Karpas-422 (cell line): ENCODE data around the gene HES5. TPM values are rescaled to one million over a fixed set of nuclear protein-coding genes. Genes with fewer than 3 reads are reported as not detected.

ENCODE experiments used
- DNase-seq: peaks from one replicate; pipeline ENCODE4 v3.0.0-alpha.2; 2015
- H2AFZ ChIP-seq: fragments of 200-600 bp; sonication (generic); 2 replicates; pipeline ENCODE4 v1.6.1; 2014; ENCODE audit warnings: antibody characterized with exemption, low read length, mixed read lengths
- H3K27ac ChIP-seq: fragments of 200-600 bp; sonication (generic); 2 replicates; pipeline ENCODE4 v1.5.1; 2014; ENCODE audit warnings: mild to moderate bottlenecking, low read length, moderate library complexity
- H3K27me3 ChIP-seq: fragments of 200-600 bp; sonication (generic); 2 replicates; pipeline ENCODE4 v1.6.1; 2014; ENCODE audit warnings: low read length, mixed read lengths
- H3K36me3 ChIP-seq: fragments of 200-600 bp; sonication (generic); 2 replicates; pipeline ENCODE4 v1.6.1; 2014; ENCODE audit warnings: low read length, mixed read lengths; ENCODE audit not compliant: insufficient read depth
- H3K4me1 ChIP-seq: fragments of 200-600 bp; sonication (generic); 2 replicates; pipeline ENCODE4 v1.6.1; 2014; ENCODE audit warnings: mild to moderate bottlenecking, low read length, mixed read lengths
- H3K4me2 ChIP-seq: fragments of 200-600 bp; sonication (generic); 2 replicates; pipeline ENCODE4 v1.6.1; 2014; ENCODE audit warnings: low read length, low read depth, mild to moderate bottlenecking; ENCODE audit not compliant: poor library complexity, severe bottlenecking
- H3K4me3 ChIP-seq: fragments of 200-600 bp; sonication (generic); 2 replicates; pipeline ENCODE4 v1.5.1; 2014; ENCODE audit warnings: mild to moderate bottlenecking, antibody characterized with exemption, low read length, mixed read lengths
- H3K79me2 ChIP-seq: fragments of 200-600 bp; sonication (generic); 2 replicates; pipeline ENCODE4 v1.6.1; 2014; ENCODE audit warnings: mild to moderate bottlenecking, low read length, mixed read lengths
- H3K9ac ChIP-seq: fragments of 200-600 bp; sonication (generic); 2 replicates; pipeline ENCODE4 v1.6.0; 2014; ENCODE audit warnings: low read length
- H3K9me2 ChIP-seq: fragments of 200-600 bp; sonication (generic), shearing (Covaris generic); replicated peaks from 2 replicates; pipeline ENCODE4 v1.6.0; 2014; ENCODE audit warnings: mild to moderate bottlenecking, low read length, moderate library complexity; ENCODE audit not compliant: insufficient read depth
- H3K9me3 ChIP-seq: fragments of 300-700, 200-600 bp; sonication (generic); 2 replicates; pipeline ENCODE4 v1.6.1; 2014; ENCODE audit warnings: low read length, mixed read lengths
- H4K20me1 ChIP-seq: fragments of 200-600 bp; sonication (generic); 2 replicates; pipeline ENCODE4 v1.6.1; 2014; ENCODE audit warnings: mild to moderate bottlenecking, antibody characterized with exemption, low read length, low read depth; ENCODE audit not compliant: insufficient read depth
- total RNA-seq: library from RNA; depleted of rRNA; stranded (reverse); fragments of >200 nt; shearing (Covaris generic); gene quantifications from 2 replicates; pipeline ENCODE4 v1.2.3, GENCODE V29; 2014; ENCODE audit warnings: low replicate concordance

The HES5 gene
- total RNA-seq, 1 experiment from 2014 or later, result not detected

DNA sequence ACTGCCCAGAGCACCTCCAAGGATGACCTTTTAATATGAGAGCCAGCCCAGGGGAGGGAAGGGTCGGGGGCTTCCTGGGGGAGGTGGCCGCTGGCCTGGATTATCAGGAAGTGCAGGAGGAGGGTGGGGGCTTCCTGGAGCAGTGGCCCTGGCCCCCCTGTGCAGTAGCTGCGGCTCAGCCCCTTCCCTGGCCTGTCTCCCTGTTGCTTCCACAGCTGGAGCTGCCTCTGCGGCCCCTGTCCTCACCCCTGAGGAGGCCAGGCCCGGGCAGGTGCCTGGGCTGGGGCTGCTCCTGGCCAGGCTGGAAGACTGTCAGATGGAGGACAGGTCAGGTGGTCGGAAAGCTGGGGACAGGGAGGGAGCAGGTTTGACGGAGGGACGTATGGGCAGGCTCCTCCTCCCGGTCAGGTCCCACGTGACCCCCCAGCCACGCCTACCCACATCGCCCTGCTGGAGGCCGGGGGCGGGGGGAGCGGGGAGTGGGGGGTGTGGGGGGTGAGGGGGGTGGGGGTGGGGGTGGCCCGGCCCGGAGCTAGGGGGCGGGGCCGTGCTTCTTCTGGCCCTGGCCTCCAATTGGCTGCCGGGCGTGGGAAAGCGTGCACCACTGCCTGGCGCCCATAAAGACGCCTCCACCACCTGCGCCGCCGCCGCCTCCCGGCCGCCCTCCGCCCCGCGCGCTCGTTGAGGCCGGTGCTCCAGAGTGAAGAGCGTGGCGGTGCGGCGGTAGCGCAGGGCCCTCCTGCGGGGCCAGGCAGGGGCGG is 15.9 kb upstream of the HES5 start:
- Histone ChIP-seq H3K9me3 (no peaks in the 10 kb centered on the region), H3K4me1 (peaks cover 38% of the 10 kb centered on the region), H3K9me2 (no peaks in the 10 kb centered on the region), H2AFZ (peak overlapping the region; percentile 71; the same call in 1 of the 2 replicates), H3K9ac (peak overlapping the region; percentile 79), H3K36me3 (no peaks in the 10 kb centered on the region), H3K27ac (peak overlapping the region; percentile 57), H3K4me3 (peak overlapping the region; percentile 75), H4K20me1 (no peaks in the 10 kb centered on the region), H3K4me2 (peak overlapping the region; percentile 94), H3K27me3 (no peaks in the 10 kb centered on the region), H3K79me2 (no peaks in the 10 kb centered on the region)
- DNase-seq, result peak; percentile 95

DNA sequence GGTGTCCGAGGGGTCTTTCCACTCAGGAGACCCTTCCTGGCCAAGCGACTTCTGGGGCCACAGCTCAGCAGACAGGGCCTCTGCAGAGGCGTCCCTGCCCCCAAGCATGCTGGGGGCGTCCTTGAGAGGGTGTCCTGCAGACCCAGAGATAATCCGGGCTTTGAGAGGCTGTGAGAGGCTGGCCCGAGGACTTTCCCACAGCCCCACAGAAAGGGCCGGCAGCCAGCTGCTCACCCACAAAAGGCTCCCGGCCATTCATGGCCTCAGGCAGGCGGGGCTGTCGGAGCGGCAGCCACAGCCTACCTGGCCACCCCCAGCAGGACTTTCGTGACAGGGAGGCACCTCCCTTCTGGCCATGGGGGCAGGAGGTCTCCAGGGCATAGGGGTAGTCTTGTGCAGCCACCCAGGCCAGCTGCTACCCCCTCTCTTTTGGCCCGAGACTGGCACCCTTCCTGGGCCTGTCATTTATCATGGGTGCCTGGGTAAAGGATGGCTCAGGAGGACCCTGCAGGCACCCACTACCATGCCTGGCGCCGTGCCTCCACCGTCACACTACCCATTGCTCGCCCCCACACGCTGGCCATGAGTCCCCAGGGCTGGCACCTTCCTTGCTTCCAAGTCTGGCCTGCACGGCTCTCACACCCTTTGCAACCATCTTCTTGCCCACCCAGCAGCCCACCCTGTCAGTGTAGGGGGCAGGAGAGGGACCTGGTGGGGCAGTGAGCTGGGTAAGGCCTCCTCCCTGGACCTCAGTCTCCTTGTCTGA is 15.0 kb upstream of the HES5 start:
- no peaks in the 10 kb centered on the region for H3K36me3 ChIP-seq
- no peak overlapping the region for H3K4me3 ChIP-seq
- no peak overlapping the region for H3K4me2 ChIP-seq
- H2AFZ ChIP-seq, result no peak overlapping the region
- H3K9me3 ChIP-seq, result no peaks in the 10 kb centered on the region
- no peaks in the 10 kb centered on the region for H3K79me2 ChIP-seq
- H3K27me3 ChIP-seq, result no peaks in the 10 kb centered on the region
- no peaks in the 10 kb centered on the region for H3K9me2 ChIP-seq
- no peak overlapping the region for H3K9ac ChIP-seq
- peaks cover 38% of the 10 kb centered on the region for H3K4me1 ChIP-seq
- no peaks in the 10 kb centered on the region for H4K20me1 ChIP-seq
- DNase-seq, result no peak
- H3K27ac ChIP-seq, result no peak overlapping the region

DNA sequence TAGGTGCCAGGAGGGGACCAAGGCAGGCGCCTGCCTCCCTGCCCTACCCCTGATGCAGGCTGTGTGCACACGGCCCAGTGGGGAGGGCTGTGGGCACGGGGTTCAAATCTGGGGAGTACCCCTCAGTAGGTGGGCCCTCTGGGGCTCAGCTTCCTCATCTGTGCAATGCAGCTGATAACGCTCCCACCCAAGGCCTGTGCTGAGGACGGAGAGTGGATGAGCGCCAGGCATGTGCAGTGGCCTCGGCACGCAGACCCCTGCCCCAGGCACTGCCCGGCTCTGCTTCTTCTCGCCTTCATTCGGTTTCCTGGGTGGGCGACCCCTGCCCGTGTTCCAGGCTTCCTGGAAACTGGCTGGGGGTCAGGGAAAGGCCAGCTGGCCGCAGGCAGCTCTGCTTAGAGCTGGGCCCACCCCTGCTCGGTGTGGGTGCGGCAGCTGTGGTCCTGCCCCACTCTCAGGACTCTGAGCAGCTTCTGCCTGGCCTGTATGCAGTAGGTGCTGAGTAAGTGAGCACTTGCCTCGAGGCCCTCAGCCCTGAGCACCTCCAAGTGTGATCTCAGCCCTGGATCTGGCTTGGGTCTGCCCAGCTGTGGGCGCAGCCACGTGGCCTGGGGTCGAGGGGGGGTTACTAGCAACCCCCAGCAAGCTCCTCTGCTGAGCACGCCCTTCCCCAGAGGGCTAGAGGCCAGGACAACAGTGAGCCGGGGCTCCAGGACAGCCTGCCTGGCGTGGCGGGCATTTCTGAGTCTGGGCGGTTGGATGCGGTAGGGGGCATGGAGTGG is 14.2 kb upstream of the HES5 start:
- H3K9me3 ChIP-seq, result no peaks in the 10 kb centered on the region
- no peaks in the 10 kb centered on the region for H3K27me3 ChIP-seq
- no peak overlapping the region for H2AFZ ChIP-seq
- no peaks in the 10 kb centered on the region for H3K36me3 ChIP-seq
- no peaks in the 10 kb centered on the region for H3K9me2 ChIP-seq
- H3K4me3 ChIP-seq, result no peak overlapping the region
- peaks cover 36% of the 10 kb centered on the region for H3K4me1 ChIP-seq
- no peak overlapping the region for H3K27ac ChIP-seq
- DNase-seq, result no peak
- no peak overlapping the region for H3K9ac ChIP-seq
- no peaks in the 10 kb centered on the region for H4K20me1 ChIP-seq
- H3K79me2 ChIP-seq, result no peaks in the 10 kb centered on the region
- H3K4me2 ChIP-seq, result no peak overlapping the region

DNA sequence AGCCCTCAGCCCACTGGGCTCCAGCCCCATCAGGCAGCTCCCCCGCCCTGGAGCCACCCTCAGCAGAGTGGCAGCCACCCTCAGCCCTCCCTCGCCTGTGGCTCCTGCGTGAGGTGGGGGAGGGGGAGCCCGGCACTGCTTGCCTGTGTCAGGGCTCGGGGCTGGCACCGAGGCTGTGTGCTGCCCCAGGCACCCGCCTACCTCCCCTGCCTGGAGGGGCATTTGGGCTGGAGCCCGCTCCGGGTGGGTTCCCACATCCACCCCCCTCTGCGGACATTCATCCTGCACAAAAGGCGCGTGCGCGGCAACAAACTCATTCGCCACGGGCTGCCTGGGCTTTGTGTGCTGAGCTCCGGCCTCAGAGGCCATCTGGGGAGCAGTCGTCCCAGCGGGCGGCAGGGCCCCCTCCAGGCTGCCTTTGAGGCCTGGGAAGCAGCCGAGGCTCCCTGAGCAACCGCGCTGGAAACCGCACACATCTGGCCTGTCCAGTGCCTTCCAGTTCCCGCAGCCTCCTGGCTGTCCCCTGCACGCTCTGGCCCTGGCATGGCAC is 13.6 kb upstream of the HES5 start:
- H3K9ac ChIP-seq, result no peak overlapping the region

DNA sequence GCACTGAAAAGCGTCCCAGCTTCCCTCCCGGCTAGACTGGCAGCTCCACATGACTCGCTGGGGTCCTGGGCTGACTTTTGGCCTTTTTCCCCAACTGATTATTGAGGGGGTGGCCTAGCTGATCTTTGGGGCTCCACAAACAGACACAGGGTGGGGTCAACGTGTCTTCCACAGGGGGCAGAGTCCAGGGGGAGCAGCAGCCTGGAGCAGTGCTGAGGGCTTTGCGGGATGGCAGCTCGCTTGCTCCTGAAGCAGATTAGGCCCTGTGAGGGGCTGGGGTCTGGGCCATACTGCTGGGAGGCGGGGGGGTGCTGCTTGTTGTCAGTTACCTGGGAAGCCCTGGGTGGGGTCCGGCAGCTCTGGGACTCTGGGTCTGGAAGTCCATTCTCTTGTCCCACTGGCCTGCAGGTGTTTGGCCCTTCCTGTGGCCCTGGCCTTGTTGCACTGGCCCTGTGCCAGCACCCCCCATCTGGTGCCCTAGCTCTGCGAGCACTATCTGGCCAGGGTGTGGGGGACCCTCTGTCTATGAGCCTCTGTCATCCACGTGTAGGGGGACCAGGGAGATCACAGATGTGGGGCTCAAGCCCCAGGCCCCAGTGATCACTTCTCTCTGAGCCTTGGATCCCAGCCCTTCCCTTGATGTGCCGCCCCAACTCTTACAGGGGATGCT is 12.3 kb upstream of the HES5 start:
- no peaks in the 10 kb centered on the region for H3K9me2 ChIP-seq
- H3K9ac ChIP-seq, result no peak overlapping the region
- H3K27me3 ChIP-seq, result no peaks in the 10 kb centered on the region
- H3K4me3 ChIP-seq, result no peak overlapping the region
- no peaks in the 10 kb centered on the region for H3K9me3 ChIP-seq
- H2AFZ ChIP-seq, result no peak overlapping the region
- no peaks in the 10 kb centered on the region for H4K20me1 ChIP-seq
- no peak overlapping the region for H3K4me2 ChIP-seq
- no peak overlapping the region for H3K27ac ChIP-seq
- no peaks in the 10 kb centered on the region for H3K79me2 ChIP-seq
- peaks cover 17% of the 10 kb centered on the region for H3K4me1 ChIP-seq
- no peak for DNase-seq
- no peaks in the 10 kb centered on the region for H3K36me3 ChIP-seq

More for the DNA sequence above, 13.6 kb upstream of the HES5 start:
- H3K79me2 ChIP-seq, result no peaks in the 10 kb centered on the region
- no peak overlapping the region for H3K4me2 ChIP-seq
- no peaks in the 10 kb centered on the region for H3K27me3 ChIP-seq
- H4K20me1 ChIP-seq, result no peaks in the 10 kb centered on the region
- no peak for DNase-seq
- H3K4me1 ChIP-seq, result peaks cover 29% of the 10 kb centered on the region
- H2AFZ ChIP-seq, result no peak overlapping the region
- no peak overlapping the region for H3K27ac ChIP-seq
- H3K9me2 ChIP-seq, result no peaks in the 10 kb centered on the region
- H3K4me3 ChIP-seq, result no peak overlapping the region
- H3K36me3 ChIP-seq, result no peaks in the 10 kb centered on the region
- no peaks in the 10 kb centered on the region for H3K9me3 ChIP-seq

DNA sequence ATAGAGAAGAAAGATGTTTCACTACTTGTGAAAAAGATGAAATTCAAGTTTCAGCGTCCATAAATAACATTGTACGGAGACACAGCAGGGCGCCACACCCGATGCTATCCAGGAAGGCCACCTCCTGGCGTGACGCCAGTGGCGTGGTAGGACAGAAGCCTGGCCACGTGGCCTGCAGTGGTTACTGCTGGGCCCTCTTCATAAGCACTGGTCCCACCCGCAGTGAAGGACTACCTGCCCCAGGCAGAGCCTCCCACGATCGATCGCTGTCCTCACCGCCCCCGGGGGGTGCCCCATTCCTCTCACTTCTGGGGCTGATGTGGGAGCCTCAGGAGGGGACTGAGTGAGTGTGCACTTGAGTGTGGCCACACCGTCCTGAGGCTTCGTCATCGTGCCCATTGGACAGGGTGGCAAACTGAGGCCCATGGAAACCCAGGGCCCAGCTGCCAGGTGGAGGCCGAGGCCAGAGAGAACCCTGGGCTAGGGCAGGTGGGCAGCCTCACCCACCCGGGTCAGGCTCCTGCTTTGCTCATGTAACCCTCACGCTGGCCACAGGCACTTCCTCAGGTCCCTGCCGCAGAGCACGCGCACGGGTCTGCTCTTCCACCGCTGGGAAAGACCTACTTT is 11.7 kb upstream of the HES5 start:
- H3K4me2 ChIP-seq, result no peak overlapping the region

DNA sequence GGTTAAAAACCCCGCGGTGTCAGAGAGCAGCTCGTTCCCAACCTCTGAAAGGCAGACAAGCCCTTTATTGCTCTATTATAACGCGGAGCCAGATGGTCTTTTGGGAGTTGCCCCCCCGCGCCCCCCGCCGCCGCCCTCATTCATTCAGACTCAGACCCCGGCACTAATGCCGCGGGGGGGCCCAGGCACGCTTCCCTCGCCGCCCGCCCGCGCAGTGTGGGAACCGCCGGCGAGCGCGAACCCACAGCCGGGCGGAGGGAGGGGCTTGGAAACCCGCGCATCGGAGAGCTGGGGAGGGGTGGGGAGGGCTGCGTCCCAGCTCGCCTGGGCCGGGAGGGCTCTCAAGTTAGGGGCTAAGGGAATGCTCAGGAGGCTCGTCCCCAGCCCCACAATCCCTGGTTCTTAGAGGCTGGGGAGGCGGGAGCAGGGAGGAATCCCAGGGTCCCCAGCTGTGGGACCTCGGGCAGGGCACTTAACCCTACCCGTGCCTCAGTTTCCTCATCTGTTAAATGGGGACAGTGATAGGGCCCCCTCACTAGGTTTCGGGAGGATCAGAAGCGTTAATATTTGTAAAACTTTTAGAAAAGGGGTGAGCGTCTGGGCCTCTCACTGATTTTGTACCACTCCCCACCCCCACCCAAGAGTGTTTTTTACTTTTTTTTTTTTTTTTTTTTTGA is 10.9 kb upstream of the HES5 start:
- Histone ChIP-seq H2AFZ (no peak overlapping the region), H3K4me2 (no peak overlapping the region), H3K27me3 (no peaks in the 10 kb centered on the region), H3K4me3 (no peak overlapping the region), H3K9me2 (no peaks in the 10 kb centered on the region), H3K27ac (no peak overlapping the region), H3K36me3 (no peaks in the 10 kb centered on the region), H3K9me3 (no peaks in the 10 kb centered on the region), H3K9ac (no peak overlapping the region), H3K79me2 (no peaks in the 10 kb centered on the region), H4K20me1 (no peaks in the 10 kb centered on the region), H3K4me1 (peaks cover 5% of the 10 kb centered on the region)
- DNase-seq, result no peak

More for the DNA sequence above, 11.7 kb upstream of the HES5 start:
- peaks cover 11% of the 10 kb centered on the region for H3K4me1 ChIP-seq
- H3K27me3 ChIP-seq, result no peaks in the 10 kb centered on the region
- H3K9me3 ChIP-seq, result no peaks in the 10 kb centered on the region
- no peak overlapping the region for H3K4me3 ChIP-seq
- no peaks in the 10 kb centered on the region for H4K20me1 ChIP-seq
- no peak overlapping the region for H3K9ac ChIP-seq
- no peak overlapping the region for H3K27ac ChIP-seq
- H2AFZ ChIP-seq, result no peak overlapping the region
- no peaks in the 10 kb centered on the region for H3K36me3 ChIP-seq
- no peak for DNase-seq
- H3K9me2 ChIP-seq, result no peaks in the 10 kb centered on the region
- no peaks in the 10 kb centered on the region for H3K79me2 ChIP-seq
